Measurements from ENCODE around the gene SOBP.

DNA sequence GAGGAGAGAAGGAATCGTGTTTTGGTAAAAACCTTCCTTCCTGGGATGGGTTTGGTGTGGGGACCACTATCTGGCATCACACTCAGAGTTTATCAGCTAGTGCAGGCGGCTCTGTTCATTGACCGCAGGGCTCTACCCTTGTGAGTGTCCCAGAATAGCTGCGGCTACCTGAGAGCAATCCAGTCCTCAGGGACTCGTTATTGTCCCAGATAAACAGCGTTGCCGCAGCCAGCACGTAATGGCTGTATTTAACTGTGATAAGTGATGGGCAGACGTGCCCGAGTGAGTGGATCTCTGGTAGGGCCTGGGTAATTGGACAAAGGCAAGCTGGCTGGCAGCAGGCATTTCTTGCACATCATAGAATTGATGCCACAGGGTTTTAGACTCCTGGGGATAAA, 163.3 kb downstream of the SOBP start:
- TF ChIP-seq SUZ12 (IDR thresholded peaks at IDR 0.05; ENCODE audit: extremely low read depth, insufficient read depth, insufficient read length) = no peak
- no peak for TF ChIP-seq YY1 (IDR thresholded peaks at IDR 0.05; ENCODE audit: insufficient read depth, insufficient read length)
- no peak for TF ChIP-seq ZNF274 (IDR thresholded peaks at IDR 0.05; ENCODE audit: low read depth, low read length)
